Measurements from ENCODE around the gene DONSON.

DNA sequence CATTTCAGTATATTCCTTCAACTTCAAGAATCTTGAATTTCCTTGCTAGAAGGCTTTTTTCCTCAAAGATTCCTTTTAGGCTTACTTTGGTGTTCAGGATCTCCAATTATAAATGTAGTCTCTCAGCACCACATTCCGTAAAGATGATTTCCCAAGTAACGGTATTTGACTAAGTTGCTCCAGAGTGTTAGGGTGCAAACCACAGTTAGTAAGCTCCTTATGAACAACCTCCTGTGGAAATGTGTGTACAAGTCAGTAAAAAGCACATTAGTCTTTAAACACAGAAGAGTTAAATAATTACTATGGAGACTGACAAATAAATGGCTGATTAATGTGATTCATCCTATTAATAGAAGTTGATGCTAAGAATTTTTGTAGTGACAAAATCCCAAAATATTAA lies 10.3 kb downstream of the DONSON start:
- TF ChIP-seq CTCF (IDR thresholded peaks at IDR 0.05; ENCODE audit: low read depth, low read length) (no peak), MAX (IDR thresholded peaks at IDR 0.05; ENCODE audit: low read depth, low read length) (no peak), POLR2A (IDR thresholded peaks at IDR 0.05; ENCODE audit: extremely low read depth, insufficient read length) (no peak)
